CD4-positive, alpha-beta T cell treated with Interleukin-4 for 1 hour (primary cell): ENCODE measurements around the gene SEMA4D.

Experiments
- DNase-seq, 2 donors: peaks; one replicate each; pipeline ENCODE4 v3.0.0-alpha.2; 2020 to 2022

Gene SEMA4D

GRCh38 chr9:89464300-89464901 lies 33.5 kb downstream of the SEMA4D start:
- no peak for DNase-seq

GRCh38 chr9:89462817-89463683 lies 34.9 kb downstream of the SEMA4D start:
- DNase-seq = no peak

- DNase-seq = no peak
Measured at GRCh38 chr9:89462199-89462598, 35.7 kb downstream of the SEMA4D start.

GRCh38 chr9:89461265-89461664 lies 36.6 kb downstream of the SEMA4D start:
- DNase-seq = no peak

- DNase-seq = no peak
Measured at GRCh38 chr9:89460551-89460950, 37.4 kb downstream of the SEMA4D start.

GRCh38 chr9:89458768-89459496 lies 39.0 kb downstream of the SEMA4D start:
- DNase-seq = no peak

GRCh38 chr9:89457376-89457855 lies 40.5 kb downstream of the SEMA4D start:
- DNase-seq = no peak

- DNase-seq = peak; percentile 39 to 55
Measured at GRCh38 chr9:89455356-89455824, 42.5 kb downstream of the SEMA4D start.

GRCh38 chr9:89454498-89455355 lies 43.2 kb downstream of the SEMA4D start:
- DNase-seq = no peak

- no peak for DNase-seq
Measured at GRCh38 chr9:89453452-89453851, 44.5 kb downstream of the SEMA4D start.

- DNase-seq = no peak
Measured at GRCh38 chr9:89452561-89452960, 45.4 kb downstream of the SEMA4D start.

GRCh38 chr9:89450213-89450612 lies 47.7 kb downstream of the SEMA4D start:
- DNase-seq = no peak

GRCh38 chr9:89449261-89449671 lies 48.6 kb downstream of the SEMA4D start:
- DNase-seq = no peak

GRCh38 chr9:89448821-89449220 lies 49.1 kb downstream of the SEMA4D start:
- no peak for DNase-seq

- DNase-seq = peak; percentile 41 to 43
Measured at GRCh38 chr9:89448381-89448780, 49.5 kb downstream of the SEMA4D start.

GRCh38 chr9:89447416-89447815 lies 50.5 kb downstream of the SEMA4D start:
- no peak for DNase-seq

- no peak for DNase-seq
Measured at GRCh38 chr9:89446961-89447310, 51.0 kb downstream of the SEMA4D start.

GRCh38 chr9:89446261-89446960 lies 51.5 kb downstream of the SEMA4D start:
- DNase-seq = no peak

- DNase-seq = no peak
Measured at GRCh38 chr9:89445801-89446251, 52.1 kb downstream of the SEMA4D start.

GRCh38 chr9:89444925-89445765 lies 52.8 kb downstream of the SEMA4D start:
- no peak for DNase-seq

- DNase-seq = peak; percentile 68 to 73
Measured at GRCh38 chr9:89444274-89444673, 53.6 kb downstream of the SEMA4D start.
